Activated naive CD8-positive, alpha-beta T cell treated with anti-CD3 and anti-CD28 coated beads for 36 hours (primary cell): Measurements from ENCODE around the gene PCDHGA1. TPM values are rescaled to one million over a fixed set of nuclear protein-coding genes. Genes with fewer than 3 reads are reported as not detected.
"Not testable (repeated sequence)": the region's sequence is repeated elsewhere in the genome, so short reads cannot be mapped to it uniquely, and the experiment has no call there.

Experiments
- DNase-seq: peaks from one replicate; pipeline ENCODE4 v3.0.0; 2021
- H3K27ac Mint-ChIP-seq: one replicate; pipeline ENCODE4 v1.8.0; 2022; ENCODE audit warnings: mild to moderate bottlenecking, moderate library complexity, mixed read lengths
- H3K27me3 Mint-ChIP-seq: one replicate; pipeline ENCODE4 v1.8.0; 2022; ENCODE audit warnings: mild to moderate bottlenecking, mixed read lengths
- H3K36me3 Mint-ChIP-seq: one replicate; pipeline ENCODE4 v1.8.0; 2021; ENCODE audit warnings: mild to moderate bottlenecking, mixed read lengths
- H3K4me1 Mint-ChIP-seq: one replicate; pipeline ENCODE4 v1.8.0; 2021; ENCODE audit warnings: mixed read lengths
- H3K4me3 Mint-ChIP-seq: one replicate; pipeline ENCODE4 v1.8.0; 2022; ENCODE audit warnings: mild to moderate bottlenecking, moderate library complexity, mixed read lengths
- H3K9me3 Mint-ChIP-seq: one replicate; pipeline ENCODE4 v1.8.0; 2022; ENCODE audit warnings: mixed read lengths
- total RNA-seq, 2 experiments: library from RNA; stranded (reverse); gene quantifications; one replicate each; pipeline ENCODE4 v1.2.3, GENCODE V29; 2021

The PCDHGA1 gene
- total RNA-seq, 2 experiments from 2014 or later: not detected

DNA sequence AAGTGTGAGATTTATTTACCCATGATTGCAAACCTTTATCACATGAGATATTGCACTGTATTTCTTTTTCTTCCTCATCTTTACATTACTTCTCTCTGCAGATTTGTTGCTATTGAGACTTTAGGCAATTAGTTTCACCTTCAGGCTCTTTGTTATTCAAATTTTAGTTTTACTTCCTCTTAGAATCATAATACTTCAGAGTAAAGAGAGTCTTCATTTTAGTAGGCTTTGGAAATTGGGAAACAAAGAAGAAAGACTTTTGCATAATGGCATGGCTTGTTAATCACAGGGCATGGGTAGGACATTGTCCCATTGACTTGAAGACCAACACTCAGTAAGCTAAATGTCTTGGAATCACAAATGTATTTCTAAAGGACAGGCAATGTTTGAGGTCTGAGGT lies 32.4 kb downstream of the PCDHGA1 start:
- no peak for DNase-seq
- peaks cover 92% of the 10 kb centered on the region for H3K27me3 Mint-ChIP-seq
- peaks cover 44% of the 10 kb centered on the region for H3K9me3 Mint-ChIP-seq
- H3K4me3 Mint-ChIP-seq: no peak overlapping the region
- H3K4me1 Mint-ChIP-seq: peaks cover 5% of the 10 kb centered on the region
- peaks cover 41% of the 10 kb centered on the region for H3K36me3 Mint-ChIP-seq
- H3K27ac Mint-ChIP-seq: no peak overlapping the region

DNA sequence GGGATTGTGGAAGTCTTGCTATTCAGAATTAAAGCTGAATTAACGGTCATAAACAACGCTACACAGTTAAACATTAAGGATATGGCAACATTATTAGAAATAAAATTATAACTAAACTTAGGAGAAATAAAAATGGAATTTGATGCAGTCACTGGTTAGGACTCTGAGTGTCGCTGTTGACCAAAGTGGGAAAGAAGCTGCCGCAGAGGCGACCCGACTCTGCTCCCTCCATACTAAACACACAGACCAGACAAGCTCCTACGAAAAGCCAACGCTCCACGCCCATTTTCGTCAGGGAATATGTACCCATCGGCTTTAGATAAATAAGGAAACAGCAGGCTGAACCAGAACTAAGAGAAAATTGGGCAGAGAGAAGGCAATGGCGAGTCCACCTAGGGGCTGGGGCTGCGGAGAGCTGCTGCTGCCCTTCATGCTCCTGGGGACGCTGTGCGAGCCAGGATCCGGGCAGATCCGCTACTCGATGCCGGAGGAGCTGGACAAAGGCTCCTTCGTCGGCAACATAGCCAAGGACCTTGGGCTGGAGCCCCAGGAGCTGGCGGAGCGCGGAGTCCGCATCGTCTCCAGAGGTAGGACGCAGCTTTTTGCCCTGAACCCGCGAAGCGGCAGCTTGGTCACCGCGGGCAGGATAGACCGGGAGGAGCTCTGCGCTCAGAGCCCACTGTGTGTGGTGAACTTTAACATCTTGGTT lies 33.8 kb downstream of the PCDHGA1 start, which contains the start of gene PCDHGA5:
Gene PCDHGA5 (plus strand): TSS at position 211 of the 709 bp plus-strand sequence. CDS start 169 bp downstream, at position 380.
- H3K36me3 Mint-ChIP-seq: peaks cover 37% of the 10 kb centered on the region
- peaks cover 93% of the 10 kb centered on the region for H3K27me3 Mint-ChIP-seq
- no peak within 1 kb of the TSS for H3K4me3 Mint-ChIP-seq
- no peak for DNase-seq
- peaks cover 39% of the 10 kb centered on the region for H3K9me3 Mint-ChIP-seq
- H3K4me1 Mint-ChIP-seq: peaks cover 5% of the 10 kb centered on the region
- H3K27ac Mint-ChIP-seq: no peak within 1 kb of the TSS

DNA sequence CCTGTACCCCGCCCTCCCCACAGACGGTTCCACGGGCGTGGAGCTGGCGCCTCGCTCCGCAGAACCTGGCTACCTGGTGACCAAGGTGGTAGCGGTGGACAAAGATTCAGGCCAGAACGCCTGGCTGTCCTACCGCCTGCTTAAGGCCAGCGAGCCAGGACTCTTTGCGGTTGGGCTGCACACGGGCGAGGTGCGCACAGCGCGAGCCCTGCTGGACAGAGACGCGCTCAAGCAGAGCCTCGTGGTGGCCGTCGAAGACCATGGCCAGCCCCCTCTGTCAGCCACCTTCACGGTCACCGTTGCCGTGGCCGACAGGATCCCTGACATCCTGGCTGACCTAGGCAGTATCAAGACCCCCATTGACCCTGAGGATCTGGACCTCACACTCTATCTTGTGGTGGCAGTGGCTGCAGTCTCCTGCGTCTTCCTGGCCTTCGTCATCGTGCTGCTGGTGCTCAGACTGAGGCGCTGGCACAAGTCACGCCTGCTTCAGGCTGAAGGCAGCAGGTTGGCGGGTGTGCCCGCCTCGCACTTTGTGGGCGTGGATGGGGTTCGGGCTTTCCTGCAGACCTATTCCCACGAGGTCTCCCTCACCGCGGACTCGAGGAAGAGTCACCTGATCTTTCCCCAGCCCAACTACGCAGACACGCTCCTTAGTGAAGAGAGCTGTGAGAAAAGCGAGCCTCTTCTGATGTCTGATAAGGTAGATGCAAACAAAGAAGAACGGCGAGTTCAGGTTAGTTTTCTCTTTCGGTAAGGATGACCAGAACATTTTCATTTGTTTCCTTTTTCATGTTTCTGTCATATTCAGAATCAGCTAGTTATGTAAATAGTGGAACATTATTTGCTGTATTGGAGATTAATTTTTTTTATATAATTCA lies 35.9 kb downstream of the PCDHGA1 start:
- Mint-ChIP-seq H3K36me3 (peaks cover 28% of the 10 kb centered on the region), H3K27me3 (peaks cover 92% of the 10 kb centered on the region), H3K4me1 (peaks cover 4% of the 10 kb centered on the region), H3K4me3 (no peak overlapping the region), H3K9me3 (peaks cover 31% of the 10 kb centered on the region), H3K27ac (no peak overlapping the region)
- no peak for DNase-seq

GRCh38 chr5:141369994-141370848 lies 39.9 kb downstream of the PCDHGA1 start, which contains the start of gene PCDHGB3:
Gene PCDHGB3, plus strand, starts transcription at chr5:141370242. Its CDS starts 153 bp downstream, at chr5:141370395.
- peaks cover 29% of the 10 kb centered on the region for H3K9me3 Mint-ChIP-seq
- DNase-seq: no peak
- H3K4me1 Mint-ChIP-seq: peaks cover 4% of the 10 kb centered on the region

GRCh38 chr5:141371572-141372475 lies 41.5 kb downstream of the PCDHGA1 start:
- Mint-ChIP-seq H3K9me3 (peaks cover 32% of the 10 kb centered on the region), H3K4me3 (no peak overlapping the region), H3K27ac (no peak overlapping the region), H3K36me3 (peaks cover 20% of the 10 kb centered on the region), H3K27me3 (peaks cover 90% of the 10 kb centered on the region), H3K4me1 (peaks cover 4% of the 10 kb centered on the region)
- no peak for DNase-seq

More at GRCh38 chr5:141369994-141370848, 39.9 kb downstream of the PCDHGA1 start, which contains the start of gene PCDHGB3:
- H3K4me3 Mint-ChIP-seq: peak within 1 kb of the TSS; percentile 60
- peaks cover 93% of the 10 kb centered on the region for H3K27me3 Mint-ChIP-seq
- peaks cover 26% of the 10 kb centered on the region for H3K36me3 Mint-ChIP-seq
- no peak within 1 kb of the TSS for H3K27ac Mint-ChIP-seq

- H3K36me3 Mint-ChIP-seq: peaks cover 25% of the 10 kb centered on the region
- peaks cover 4% of the 10 kb centered on the region for H3K4me1 Mint-ChIP-seq
- peaks cover 37% of the 10 kb centered on the region for H3K9me3 Mint-ChIP-seq
- H3K4me3 Mint-ChIP-seq: no peak within 1 kb of the TSS
- peaks cover 86% of the 10 kb centered on the region for H3K27me3 Mint-ChIP-seq
- no peak within 1 kb of the TSS for H3K27ac Mint-ChIP-seq
- DNase-seq: no peak
Measured at GRCh38 chr5:141373673-141374317, 43.5 kb downstream of the PCDHGA1 start, which contains the start of gene PCDHGA6. Gene PCDHGA6, plus strand, starts transcription at chr5:141373891. Its CDS starts 193 bp downstream, at chr5:141374084.

DNA sequence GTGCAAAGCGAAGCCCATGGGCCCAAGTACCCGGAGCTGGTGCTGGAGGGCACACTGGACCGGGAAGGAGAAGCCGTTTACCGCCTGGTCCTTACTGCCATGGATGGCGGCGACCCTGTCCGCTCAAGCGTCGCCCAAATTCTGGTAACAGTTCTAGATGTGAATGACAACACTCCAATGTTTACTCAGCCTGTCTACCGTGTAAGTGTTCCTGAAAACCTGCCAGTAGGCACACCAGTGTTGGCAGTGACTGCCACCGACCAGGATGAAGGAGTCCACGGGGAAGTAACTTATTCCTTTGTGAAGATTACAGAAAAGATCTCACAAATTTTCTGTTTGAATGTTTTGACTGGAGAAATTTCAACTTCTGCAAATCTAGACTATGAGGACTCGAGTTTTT lies 44.3 kb downstream of the PCDHGA1 start:
- H3K36me3 Mint-ChIP-seq: peaks cover 25% of the 10 kb centered on the region
- no peak overlapping the region for H3K4me3 Mint-ChIP-seq
- DNase-seq: no peak
- peaks cover 4% of the 10 kb centered on the region for H3K4me1 Mint-ChIP-seq
- no peak overlapping the region for H3K27ac Mint-ChIP-seq
- H3K9me3 Mint-ChIP-seq: peaks cover 39% of the 10 kb centered on the region
- peaks cover 85% of the 10 kb centered on the region for H3K27me3 Mint-ChIP-seq

- H3K27me3 Mint-ChIP-seq: peaks cover 85% of the 10 kb centered on the region
- not testable (repeated sequence) for H3K27ac Mint-ChIP-seq, DNase-seq, H3K4me1 Mint-ChIP-seq, H3K4me3 Mint-ChIP-seq
- peaks cover 23% of the 10 kb centered on the region for H3K36me3 Mint-ChIP-seq
- peaks cover 37% of the 10 kb centered on the region for H3K9me3 Mint-ChIP-seq
Measured at GRCh38 chr5:141375444-141376155, 45.3 kb downstream of the PCDHGA1 start.

- peak within 1 kb of the TSS; percentile 59 for H3K4me3 Mint-ChIP-seq
- peaks cover 2% of the 10 kb centered on the region for H3K4me1 Mint-ChIP-seq
- no peak for DNase-seq
- peaks cover 88% of the 10 kb centered on the region for H3K27me3 Mint-ChIP-seq
- peaks cover 35% of the 10 kb centered on the region for H3K9me3 Mint-ChIP-seq
- H3K27ac Mint-ChIP-seq: no peak within 1 kb of the TSS
- H3K36me3 Mint-ChIP-seq: peaks cover 2% of the 10 kb centered on the region
Measured at GRCh38 chr5:141382469-141383294, 52.4 kb downstream of the PCDHGA1 start, which contains the start of gene PCDHGA7. Gene PCDHGA7, plus strand, starts transcription at chr5:141382742. Its CDS starts 158 bp downstream, at chr5:141382900.

- no peak overlapping the region for H3K4me3 Mint-ChIP-seq
- peaks cover 38% of the 10 kb centered on the region for H3K9me3 Mint-ChIP-seq
- DNase-seq: no peak
- H3K27ac Mint-ChIP-seq: no peak overlapping the region
- H3K27me3 Mint-ChIP-seq: peaks cover 86% of the 10 kb centered on the region
- peaks cover 2% of the 10 kb centered on the region for H3K4me1 Mint-ChIP-seq
- H3K36me3 Mint-ChIP-seq: peaks cover 4% of the 10 kb centered on the region
Measured at GRCh38 chr5:141383345-141383744, 53.0 kb downstream of the PCDHGA1 start.

DNA sequence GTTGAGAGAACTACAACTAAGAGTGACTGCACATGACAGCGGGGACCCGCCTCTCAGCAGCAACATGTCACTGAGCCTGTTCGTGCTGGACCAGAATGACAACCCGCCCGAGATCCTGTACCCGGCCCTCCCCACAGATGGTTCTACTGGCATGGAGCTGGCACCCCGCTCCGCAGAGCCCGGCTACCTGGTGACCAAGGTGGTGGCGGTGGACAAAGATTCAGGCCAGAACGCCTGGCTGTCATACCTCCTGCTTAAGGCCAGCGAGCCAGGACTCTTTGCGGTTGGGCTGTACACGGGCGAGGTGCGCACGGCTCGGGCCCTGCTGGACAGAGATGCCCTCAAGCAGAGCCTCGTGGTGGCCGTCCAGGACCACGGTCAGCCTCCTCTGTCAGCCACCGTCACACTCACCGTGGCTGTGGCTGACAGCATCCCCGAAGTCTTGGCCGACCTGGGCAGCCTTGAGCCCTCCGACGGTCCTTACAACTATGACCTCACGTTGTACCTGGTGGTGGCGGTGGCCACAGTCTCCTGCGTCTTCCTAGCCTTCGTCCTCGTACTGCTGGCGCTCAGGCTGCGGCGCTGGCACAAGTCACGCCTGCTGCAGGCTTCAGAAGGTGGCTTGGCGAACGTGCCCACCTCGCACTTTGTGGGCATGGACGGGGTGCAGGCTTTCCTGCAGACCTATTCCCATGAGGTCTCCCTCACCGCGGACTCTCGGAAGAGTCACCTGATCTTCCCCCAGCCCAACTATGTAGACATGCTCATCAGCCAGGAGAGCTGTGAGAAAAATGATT lies 54.4 kb downstream of the PCDHGA1 start:
- H3K4me3 Mint-ChIP-seq: no peak overlapping the region
- H3K27ac Mint-ChIP-seq: no peak overlapping the region
- no peak for DNase-seq
- H3K9me3 Mint-ChIP-seq: peaks cover 41% of the 10 kb centered on the region
- H3K4me1 Mint-ChIP-seq: peaks cover 2% of the 10 kb centered on the region
- H3K36me3 Mint-ChIP-seq: peaks cover 13% of the 10 kb centered on the region
- H3K27me3 Mint-ChIP-seq: peaks cover 89% of the 10 kb centered on the region
